ENCODE measurements around the gene BTAF1.
"Not testable (repeated sequence)": the region's sequence is repeated elsewhere in the genome, so short reads cannot be mapped to it uniquely, and the experiment has no call there.

BTAF1 gene

GRCh38 chr10:91923371-91924211 lies at the start of gene BTAF1:
TSS of gene BTAF1 (plus strand) at chr10:91923770. CDS start at chr10:91924077, 307 bp downstream.
- peak; percentile 93 for DNase-seq (ENCODE audit: low spot score)

- DNase-seq (ENCODE audit: low spot score): no peak
Measured at GRCh38 chr10:91875156-91875555, 48.4 kb upstream of the BTAF1 start.

- DNase-seq (ENCODE audit: low spot score): no peak
Measured at GRCh38 chr10:91875779-91876178, 47.8 kb upstream of the BTAF1 start.

- DNase-seq (ENCODE audit: low spot score): no peak
Measured at GRCh38 chr10:91879515-91880170, 43.9 kb upstream of the BTAF1 start.

GRCh38 chr10:91880310-91880709 lies 43.3 kb upstream of the BTAF1 start:
- DNase-seq (ENCODE audit: low spot score): peak; percentile 32

GRCh38 chr10:91883549-91884444 lies 39.8 kb upstream of the BTAF1 start:
- peak; percentile 63 for DNase-seq (ENCODE audit: low spot score)

GRCh38 chr10:91884536-91884935 lies 39.0 kb upstream of the BTAF1 start:
- no peak for DNase-seq (ENCODE audit: low spot score)

GRCh38 chr10:91885362-91886079 lies 38.0 kb upstream of the BTAF1 start:
- no peak for DNase-seq (ENCODE audit: low spot score)

- no peak for DNase-seq (ENCODE audit: low spot score)
Measured at GRCh38 chr10:91886954-91887271, 36.7 kb upstream of the BTAF1 start.

- DNase-seq (ENCODE audit: low spot score): peak; percentile 53
Measured at GRCh38 chr10:91887272-91888076, 36.1 kb upstream of the BTAF1 start.

GRCh38 chr10:91891125-91892001 lies 32.2 kb upstream of the BTAF1 start:
- DNase-seq (ENCODE audit: low spot score): peak; percentile 58

GRCh38 chr10:91893051-91893450 lies 30.5 kb upstream of the BTAF1 start:
- no peak for DNase-seq (ENCODE audit: low spot score)

- not testable (repeated sequence) for DNase-seq (ENCODE audit: low spot score)
Measured at GRCh38 chr10:91894261-91894685, 29.3 kb upstream of the BTAF1 start.

GRCh38 chr10:91896212-91896756 lies 27.3 kb upstream of the BTAF1 start:
- DNase-seq (ENCODE audit: low spot score): no peak

GRCh38 chr10:91897421-91897820 lies 26.1 kb upstream of the BTAF1 start:
- no peak for DNase-seq (ENCODE audit: low spot score)

- DNase-seq (ENCODE audit: low spot score): peak; percentile 70
Measured at GRCh38 chr10:91901784-91902677, 21.5 kb upstream of the BTAF1 start.

GRCh38 chr10:91907033-91907594 lies 16.5 kb upstream of the BTAF1 start:
- DNase-seq (ENCODE audit: low spot score): no peak

- peak; percentile 30 for DNase-seq (ENCODE audit: low spot score)
Measured at GRCh38 chr10:91907914-91908336, 15.6 kb upstream of the BTAF1 start.
